Endothelial cell (in vitro differentiated cells): ENCODE results near the gene MITF. TPM values are rescaled to one million over a fixed set of nuclear protein-coding genes. Genes with fewer than 3 reads are reported as not detected.

Experiments
- DNase-seq: peaks from one replicate; pipeline ENCODE4 v3.0.0; 2021; ENCODE audit warnings: low spot score
- H3K27ac Mint-ChIP-seq: one replicate; pipeline ENCODE4 v1.8.0; 2021; ENCODE audit warnings: mixed read lengths, inconsistent platforms; ENCODE audit not compliant: unreplicated experiment
- H3K27me3 Mint-ChIP-seq: one replicate; pipeline ENCODE4 v1.8.0; 2021; ENCODE audit warnings: mild to moderate bottlenecking, moderate library complexity, mixed read lengths, inconsistent platforms; ENCODE audit not compliant: unreplicated experiment
- H3K36me3 Mint-ChIP-seq: one replicate; pipeline ENCODE4 v1.8.0; 2021; ENCODE audit warnings: mild to moderate bottlenecking, low read depth, mixed read lengths, inconsistent platforms; ENCODE audit not compliant: unreplicated experiment
- H3K4me1 Mint-ChIP-seq: one replicate; pipeline ENCODE4 v1.8.0; 2021; ENCODE audit warnings: mild to moderate bottlenecking, mixed read lengths, inconsistent platforms; ENCODE audit not compliant: unreplicated experiment
- H3K4me3 Mint-ChIP-seq: one replicate; pipeline ENCODE4 v1.8.0; 2021; ENCODE audit warnings: mild to moderate bottlenecking, mixed read lengths, inconsistent platforms; ENCODE audit not compliant: unreplicated experiment
- H3K9me3 Mint-ChIP-seq: one replicate; pipeline ENCODE4 v1.8.0; 2021; ENCODE audit warnings: mixed read lengths, inconsistent platforms; ENCODE audit not compliant: unreplicated experiment
- CTCF ChIP-seq: fragments of 200-600 bp; sonication (generic); IDR thresholded peaks from one replicate; pipeline ENCODE4 v1.5.0; 2021; ENCODE audit warnings: antibody characterized with exemption; ENCODE audit not compliant: unreplicated experiment
- long read RNA-seq: library from polyadenylated mRNA; unstranded; transcript quantifications from one replicate; pipeline ENCODE4 v2.0.0, GENCODE V29; 2020; ENCODE audit not compliant: unreplicated experiment
- total RNA-seq: library from RNA; stranded (reverse); fragmentation: NEBNext Ultra II Directional; extraction: Animal tissue kit (Norgen Biotek cat#: 25700); gene quantifications from one replicate; pipeline ENCODE4 v1.2.1, GENCODE V29; 2021; ENCODE audit not compliant: unreplicated experiment

MITF gene
- total RNA-seq, result 1.7 TPM
- long read RNA-seq, partial matches to known transcripts, result 0 of 2 reads
- long read RNA-seq, other reads (novel, unspliced or antisense), result 1 of 2 reads

- Mint-ChIP-seq H3K36me3 (no peaks in the 10 kb centered on the region), H3K4me3 (peak within 1 kb of the TSS; percentile 93), H3K27ac (no peak within 1 kb of the TSS), H3K9me3 (no peaks in the 10 kb centered on the region), H3K27me3 (peaks cover 11% of the 10 kb centered on the region), H3K4me1 (peaks cover 22% of the 10 kb centered on the region)
- peak; percentile 89 for DNase-seq
- TF ChIP-seq CTCF, result no peak
These were observed at the start of gene MITF for GRCh38 chr3:69739204-69740102. TSS of gene MITF (plus strand) at chr3:69739464. CDS start at chr3:69739598, 134 bp downstream.

GRCh38 chr3:69691860-69692259 lies 47.4 kb upstream of the MITF start:
- no peak for DNase-seq
- Mint-ChIP-seq H3K36me3 (no peaks in the 10 kb centered on the region), H3K9me3 (no peaks in the 10 kb centered on the region), H3K4me1 (no peaks in the 10 kb centered on the region), H3K4me3 (no peak overlapping the region), H3K27me3 (peaks cover 7% of the 10 kb centered on the region), H3K27ac (no peak overlapping the region)
- TF ChIP-seq CTCF, result no peak

GRCh38 chr3:69692761-69693160 lies 46.5 kb upstream of the MITF start:
- H3K27me3 Mint-ChIP-seq, result peaks cover 7% of the 10 kb centered on the region
- H3K4me1 Mint-ChIP-seq, result no peaks in the 10 kb centered on the region

GRCh38 chr3:69695443-69695842 lies 43.8 kb upstream of the MITF start:
- Mint-ChIP-seq H3K36me3 (no peaks in the 10 kb centered on the region), H3K4me3 (no peak overlapping the region), H3K4me1 (no peaks in the 10 kb centered on the region)

More at GRCh38 chr3:69692761-69693160, 46.5 kb upstream of the MITF start:
- Mint-ChIP-seq H3K36me3 (no peaks in the 10 kb centered on the region), H3K9me3 (no peaks in the 10 kb centered on the region), H3K27ac (no peak overlapping the region), H3K4me3 (no peak overlapping the region)
- no peak for TF ChIP-seq CTCF
- no peak for DNase-seq

More at GRCh38 chr3:69695443-69695842, 43.8 kb upstream of the MITF start:
- peaks cover 1% of the 10 kb centered on the region for H3K27me3 Mint-ChIP-seq
- H3K27ac Mint-ChIP-seq, result no peak overlapping the region
- DNase-seq, result no peak
- H3K9me3 Mint-ChIP-seq, result no peaks in the 10 kb centered on the region
- TF ChIP-seq CTCF, result no peak
